Right lobe of liver (tissue), 6 donors: ENCODE measurements around the gene CDKAL1. TPM values are rescaled to one million over a fixed set of nuclear protein-coding genes. Genes with fewer than 3 reads are reported as not detected.

ENCODE experiments used
- ATAC-seq, 4 donors: fragments of 200-7000 bp; cut with Tn5 transposase; one replicate each; pipeline ENCODE4 v1.9.1; 2020; ENCODE audit warnings: mild to moderate bottlenecking in 4 of 4, moderate library complexity in 4 of 4
- DNase-seq, 3 donors: peaks; one replicate each; pipeline ENCODE4 v3.0.0-alpha.2; 2020
- H3K27ac ChIP-seq, 3 donors: fragments of 200-600 bp; one replicate each; pipeline ENCODE4 v1.8.0; 2022
- H3K27me3 ChIP-seq, 2 donors: fragments of 200-600 bp; one replicate each; pipeline ENCODE4 v1.8.0; 2022
- H3K36me3 ChIP-seq, 4 donors: fragments of 200-600 bp; sonication (generic) in 1 of 4; one replicate each; pipeline versions ENCODE4 v1.5.1 to v1.8.0; 2017 to 2022; ENCODE audit warnings: control low read depth in 1 of 4
- H3K4me1 ChIP-seq, 4 donors: fragments of 200-600 bp; sonication (generic) in 1 of 4; one replicate each; pipeline versions ENCODE4 v1.5.1 to v1.8.0; 2017 to 2022; ENCODE audit warnings: control low read depth in 1 of 4
- H3K4me3 ChIP-seq, 3 donors: fragments of 200-600 bp; one replicate each; pipeline ENCODE4 v1.8.0; 2022
- H3K9me3 ChIP-seq, 4 donors: fragments of 200-600 bp; sonication (generic) in 1 of 4; one replicate each; pipeline versions ENCODE4 v1.5.1 to v1.8.0; 2017 to 2022; ENCODE audit warnings: control low read depth in 1 of 4
- CTCF ChIP-seq, 4 donors: fragments of 200-600 bp in 3 of 4; fragments of 450-650 bp in 1 of 4; IDR thresholded peaks; one replicate each; pipeline versions ENCODE4 v1.5.1 to v1.8.0; 2016 to 2022; ENCODE audit warnings: antibody characterized with exemption in 4 of 4, mild to moderate bottlenecking in 2 of 4
- POLR2A ChIP-seq: fragments of 450-650 bp; IDR thresholded peaks from one replicate; pipeline ENCODE4 v1.6.1; 2017; ENCODE audit warnings: antibody characterized with exemption, mild to moderate bottlenecking
- WGBS: methylation state at CpG from one replicate; pipeline ENCODE4 v1.1.6; 2018; ENCODE audit warnings: low coverage, low lambda C conversion rate; ENCODE audit not compliant: insufficient coverage; ENCODE audit errors: missing lambda C conversion rate; 5-methylcytosine and 5-hydroxymethylcytosine counted together
- intact Hi-C, 2 donors: fragments of 100-400 bp; cut with DNase I; formaldehyde crosslinking; loops; one replicate each; pipeline versions ENCODE4 v1.11.2 to v1.14.1; 2022
- total RNA-seq, 6 experiments: library from RNA; depleted of rRNA in 2 of 6; stranded (reverse); fragments of >200 nt in 2 of 6; fragmentation: NEBNext Ultra II Directional in 3 of 6; extraction: Animal tissue kit (Norgen Biotek cat#: 25700) in 3 of 6; gene quantifications; one replicate each; pipeline versions ENCODE4 v1.1.0 to v1.2.4, GENCODE V29; 2016 to 2023
- donor health status: DM: no; HTN: yes; CAD: no.
- donor health status: DM: no; HTN: no; CAD: no.
- donor health status: DM: no; HTN: no; CAD: no.
- donor health status: DM: no; HTN: yes; CAD: no.
- donor health status: DM: no; HTN: yes; CAD: no.

CDKAL1 gene
- total RNA-seq, 6 experiments from 2014 or later, result 4.5 to 7.0 (median 6.2) TPM

DNA sequence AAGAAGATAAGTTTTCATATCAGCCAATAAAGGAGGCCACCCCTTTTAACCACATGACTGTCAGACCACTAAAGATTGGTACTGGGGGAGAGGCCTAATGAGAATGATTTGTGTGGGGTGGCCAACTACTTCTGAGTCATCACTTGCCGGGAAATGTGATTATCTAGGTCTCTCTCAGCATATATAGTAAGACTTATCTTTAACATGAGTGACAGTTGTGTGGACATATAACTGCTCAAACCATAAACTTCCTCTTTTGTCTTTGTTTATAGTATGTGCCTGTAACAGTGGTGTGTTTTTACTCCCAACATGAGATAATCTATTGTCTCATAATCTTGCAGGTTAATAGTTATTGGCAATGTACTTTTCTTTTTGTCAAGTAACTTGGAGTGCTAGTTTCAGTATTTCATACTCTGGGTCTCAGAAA is 312.4 kb downstream of the CDKAL1 start:
- peaks cover 0 to 5% (median 0%) of the 10 kb centered on the region in 4 donors for H3K4me1 ChIP-seq
- no peak overlapping the region for H3K27ac ChIP-seq
- 33% methylated on average over 1 of the region's 1 CpG for WGBS
- no peaks in the 10 kb centered on the region for H3K9me3 ChIP-seq
- no peak overlapping the region for H3K4me3 ChIP-seq
- intact Hi-C loops, result no loop called here
- no peaks in the 10 kb centered on the region for H3K27me3 ChIP-seq
- TF ChIP-seq POLR2A (no peak), CTCF (IDR thresholded peaks at IDR 0.05) (no peak)
- DNase-seq (no peak), ATAC-seq (no peak)
- no peaks in the 10 kb centered on the region for H3K36me3 ChIP-seq

GRCh38 chr6:20847904-20848303 is 313.6 kb downstream of the CDKAL1 start:
- no peak for TF ChIP-seq POLR2A
- no peak for TF ChIP-seq CTCF (IDR thresholded peaks at IDR 0.05)
- H3K27ac ChIP-seq, result no peak overlapping the region
- intact Hi-C loops, result no loop called here
- DNase-seq, result no peak
- H3K36me3 ChIP-seq, result no peaks in the 10 kb centered on the region
- peaks cover 0 to 5% (median 0%) of the 10 kb centered on the region in 4 donors for H3K4me1 ChIP-seq
- H3K27me3 ChIP-seq, result no peaks in the 10 kb centered on the region
- peak in 3 of 4 donors; percentile 55 to 60 (median 60) for ATAC-seq
- no peaks in the 10 kb centered on the region for H3K9me3 ChIP-seq
- WGBS, result 50% methylated on average over 3 of the region's 3 CpGs
- no peak overlapping the region for H3K4me3 ChIP-seq

GRCh38 chr6:20850686-20851416 is 316.6 kb downstream of the CDKAL1 start:
- 72% methylated on average over 2 of the region's 2 CpGs for WGBS
- no peak for TF ChIP-seq POLR2A
- no peak for TF ChIP-seq CTCF (IDR thresholded peaks at IDR 0.05)
- intact Hi-C loops, result no loop called here

GRCh38 chr6:20851795-20852194 is 317.5 kb downstream of the CDKAL1 start:
- no peaks in the 10 kb centered on the region for H3K27me3 ChIP-seq
- DNase-seq, result no peak
- H3K9me3 ChIP-seq, result no peaks in the 10 kb centered on the region
- TF ChIP-seq POLR2A (no peak), CTCF (IDR thresholded peaks at IDR 0.05) (no peak)
- no peak overlapping the region for H3K27ac ChIP-seq
- intact Hi-C loops, result no loop called here
- H3K4me1 ChIP-seq, result peaks cover 0 to 10% (median 0%) of the 10 kb centered on the region in 4 donors
- no peak overlapping the region for H3K4me3 ChIP-seq
- ATAC-seq, result no peak
- no peaks in the 10 kb centered on the region for H3K36me3 ChIP-seq
- 93% methylated on average over 1 of the region's 1 CpG for whole genome bisulfite sequencing

More at GRCh38 chr6:20850686-20851416, 316.6 kb downstream of the CDKAL1 start:
- DNase-seq (no peak), ATAC-seq (no peak)
- peaks cover 0 to 5% (median 0%) of the 10 kb centered on the region in 4 donors for H3K4me1 ChIP-seq
- H3K36me3 ChIP-seq, result no peaks in the 10 kb centered on the region
- no peak overlapping the region for H3K4me3 ChIP-seq
- no peaks in the 10 kb centered on the region for H3K9me3 ChIP-seq
- no peak overlapping the region for H3K27ac ChIP-seq
- no peaks in the 10 kb centered on the region for H3K27me3 ChIP-seq
